T-cell (primary cell): ENCODE results near the gene KSR2. TPM values are rescaled to one million over a fixed set of nuclear protein-coding genes. Genes with fewer than 3 reads are reported as not detected.

ENCODE experiments used
- ATAC-seq, 4 experiments: fragments of 200-7000 bp in 3 of 4; fragments of 150-1000 bp in 1 of 4; cut with Tn5 transposase; replicated peaks in 1 of 4; 1 replicate in 3 of 4; 2 replicates in 1 of 4; pipeline ENCODE4 v1.10.0; 2021; ENCODE audit warnings: moderate library complexity in 3 of 4, mild to moderate bottlenecking in 2 of 4, moderate number of reproducible peaks in 1 of 4
- CTCF ChIA-PET, 2 donors: fragments of 300-600 bp; sonication (Branson Sonifier 250); formaldehyde crosslinking; loops; one replicate each; lab custom pipeline; 2022; ENCODE audit warnings: antibody characterized with exemption in 2 of 2; lab: Charles Lee
- POLR2A ChIA-PET, 2 donors: fragments of 300-600 bp; sonication (Branson Sonifier 250); formaldehyde crosslinking; loops; one replicate each; lab custom pipeline; 2022; ENCODE audit warnings: antibody characterized with exemption in 2 of 2; lab: Charles Lee
- DNase-seq, 35 experiments: peaks; one replicate each; pipeline versions ENCODE4 v3.0.0 to v3.0.0-alpha.2; 2013 to 2023
- H3K27ac ChIP-seq: one replicate; pipeline ENCODE4 v1.5.1; 2013; ENCODE audit warnings: low read length
- H3K27me3 ChIP-seq, 2 experiments: replicated peaks in 1 of 2; 1 replicate in 1 of 2; 2 replicates in 1 of 2; pipeline versions ENCODE4 v1.6.1 to v1.7.0; 2013; ENCODE audit warnings: low read length in 1 of 2, mixed read lengths in 1 of 2; ENCODE audit not compliant: control insufficient read depth in 2 of 2, insufficient read depth in 2 of 2; ENCODE audit errors: extremely low read depth in 1 of 2
- H3K36me3 ChIP-seq, 2 donors: 1 replicate in 1 of 2; 2 replicates in 1 of 2; pipeline versions ENCODE4 v1.6.1 to v1.7.0; 2013; ENCODE audit warnings: low read length in 1 of 2; ENCODE audit not compliant: control insufficient read depth in 2 of 2, insufficient read depth in 1 of 2; ENCODE audit errors: extremely low read depth in 1 of 2
- H3K4me1 ChIP-seq, 2 experiments: 1 replicate in 1 of 2; 2 replicates in 1 of 2; pipeline versions ENCODE4 v1.6.1 to v1.7.0; 2013; ENCODE audit warnings: low read length in 2 of 2, mixed read lengths in 1 of 2; ENCODE audit not compliant: insufficient read depth in 2 of 2, control insufficient read depth in 1 of 2; ENCODE audit errors: extremely low read depth in 1 of 2
- H3K4me3 ChIP-seq, 2 donors: 1 replicate in 1 of 2; 2 replicates in 1 of 2; pipeline versions ENCODE4 v1.5.1 to v1.7.0; 2013; ENCODE audit warnings: mild to moderate bottlenecking in 2 of 2, low read length in 1 of 2, moderate library complexity in 1 of 2; ENCODE audit not compliant: control insufficient read depth in 1 of 2; ENCODE audit errors: extremely low read depth in 1 of 2
- H3K9me3 ChIP-seq: 2 replicates; pipeline ENCODE4 v1.7.0; 2013
- H3K27ac Mint-ChIP-seq, 2 donors: one replicate each; pipeline ENCODE4 v1.8.0; 2020 to 2021; ENCODE audit warnings: mild to moderate bottlenecking in 2 of 2, mixed read lengths in 2 of 2
- H3K27me3 Mint-ChIP-seq, 2 donors: one replicate each; pipeline ENCODE4 v1.8.0; 2021 to 2022; ENCODE audit warnings: mixed read lengths in 2 of 2
- H3K36me3 Mint-ChIP-seq: one replicate; pipeline ENCODE4 v1.8.0; 2021; ENCODE audit warnings: mixed read lengths
- H3K4me1 Mint-ChIP-seq, 3 donors: one replicate each; pipeline ENCODE4 v1.8.0; 2020 to 2022; ENCODE audit warnings: mixed read lengths in 3 of 3, mild to moderate bottlenecking in 1 of 3
- H3K4me3 Mint-ChIP-seq, 3 donors: one replicate each; pipeline ENCODE4 v1.8.0; 2020 to 2022; ENCODE audit warnings: mild to moderate bottlenecking in 3 of 3, mixed read lengths in 3 of 3, moderate library complexity in 3 of 3
- H3K9me3 Mint-ChIP-seq, 3 donors: one replicate each; pipeline ENCODE4 v1.8.0; 2020 to 2022; ENCODE audit warnings: mixed read lengths in 3 of 3
- WGBS: methylation state at CpG from one replicate; pipeline ENCODE4 v1.1.5; 2013; ENCODE audit warnings: missing lambda C conversion rate; ENCODE audit not compliant: insufficient coverage; 5-methylcytosine and 5-hydroxymethylcytosine counted together
- total RNA-seq, 35 experiments: library from RNA in 6 of 35; stranded (reverse) in 6 of 35; fragments of 120-200 nt in 1 of 35; gene quantifications; one replicate each; pipeline versions ENCODE4 v1.2.1 to v1.2.4 and lab custom pipeline; 2013 to 2026

KSR2 gene
- total RNA-seq, 5 donors from 2014 or later (not counting 1 experiment from before 2014, with no cell fraction given): 0.03 to 0.10 (median 0.06) TPM

- no peak overlapping the region for H3K27ac ChIP-seq
- Mint-ChIP-seq H3K27me3 (no peaks in the 10 kb centered on the region), H3K36me3 (no peaks in the 10 kb centered on the region), H3K4me1 (no peaks in the 10 kb centered on the region), H3K4me3 (no peak overlapping the region), H3K9me3 (peaks cover 6 to 26% (median 23%) of the 10 kb centered on the region in 3 donors), H3K27ac (no peak overlapping the region)
- no peaks in the 10 kb centered on the region for H3K36me3 ChIP-seq
- H3K27me3 ChIP-seq: no peaks in the 10 kb centered on the region
- no peaks in the 10 kb centered on the region for H3K4me1 ChIP-seq
- H3K9me3 ChIP-seq: no peaks in the 10 kb centered on the region
- ChIA-PET POLR2A (no interaction called here), CTCF (no interaction called here)
- DNase-seq (no peak), ATAC-seq (no peak)
- H3K4me3 ChIP-seq: no peak overlapping the region
- 76% methylated on average over 6 of the region's 6 CpGs for WGBS
These were observed 272.8 kb downstream of the KSR2 start for GRCh38 chr12:117695956-117696355.

GRCh38 chr12:117692512-117692911 is 276.3 kb downstream of the KSR2 start:
- DNase-seq (no peak), ATAC-seq (no peak)
- peaks cover 8 to 30% (median 23%) of the 10 kb centered on the region in 3 donors for H3K9me3 Mint-ChIP-seq
- no peaks in the 10 kb centered on the region for H3K4me1 Mint-ChIP-seq
- no peak overlapping the region for H3K4me3 Mint-ChIP-seq
- WGBS: no CpG with 5 or more reads among the region's 2 CpGs
- H3K27ac ChIP-seq: no peak overlapping the region
- no peak overlapping the region for H3K4me3 ChIP-seq
- ChIA-PET POLR2A (no interaction called here), CTCF (no interaction called here)
- no peaks in the 10 kb centered on the region for H3K4me1 ChIP-seq
- H3K36me3 Mint-ChIP-seq: no peaks in the 10 kb centered on the region
- no peak overlapping the region for H3K27ac Mint-ChIP-seq
- H3K9me3 ChIP-seq: no peaks in the 10 kb centered on the region
- H3K36me3 ChIP-seq: no peaks in the 10 kb centered on the region
- H3K27me3 ChIP-seq: no peaks in the 10 kb centered on the region
- peaks cover 0 to 3% of the 10 kb centered on the region in 2 donors for H3K27me3 Mint-ChIP-seq

- Histone ChIP-seq H3K4me3 (no peak overlapping the region), H3K36me3 (no peaks in the 10 kb centered on the region), H3K27ac (no peak overlapping the region), H3K9me3 (no peaks in the 10 kb centered on the region), H3K4me1 (no peaks in the 10 kb centered on the region), H3K27me3 (peaks cover 0 to 10% of the 10 kb centered on the region in 2 experiments)
- H3K4me3 Mint-ChIP-seq: no peak overlapping the region
- no peaks in the 10 kb centered on the region for H3K4me1 Mint-ChIP-seq
- DNase-seq: no peak
- WGBS: no CpG with 5 or more reads among the region's 1 CpG
- no peak for ATAC-seq
- no peak overlapping the region for H3K27ac Mint-ChIP-seq
- H3K36me3 Mint-ChIP-seq: no peaks in the 10 kb centered on the region
- CTCF ChIA-PET: no interaction called here
- H3K9me3 Mint-ChIP-seq: peaks cover 8 to 26% (median 19%) of the 10 kb centered on the region in 3 donors
- POLR2A ChIA-PET: no interaction called here
- H3K27me3 Mint-ChIP-seq: peaks cover 3 to 6% of the 10 kb centered on the region in 2 donors
These were observed 278.9 kb downstream of the KSR2 start for GRCh38 chr12:117689857-117690256.

- CTCF ChIA-PET: no interaction called here
- POLR2A ChIA-PET: no interaction called here
- Mint-ChIP-seq H3K4me1 (no peaks in the 10 kb centered on the region), H3K27ac (no peak overlapping the region), H3K27me3 (peaks cover 3 to 12% of the 10 kb centered on the region in 2 donors), H3K9me3 (peaks cover 7 to 26% (median 10%) of the 10 kb centered on the region in 3 donors), H3K4me3 (no peak overlapping the region), H3K36me3 (no peaks in the 10 kb centered on the region)
- DNase-seq (no peak), ATAC-seq (no peak)
- Histone ChIP-seq H3K27me3 (peaks cover 0 to 10% of the 10 kb centered on the region in 2 experiments), H3K4me1 (no peaks in the 10 kb centered on the region), H3K36me3 (no peaks in the 10 kb centered on the region), H3K4me3 (no peak overlapping the region), H3K9me3 (no peaks in the 10 kb centered on the region), H3K27ac (no peak overlapping the region)
- 80% methylated on average over 5 of the region's 5 CpGs for WGBS
These were observed 280.3 kb downstream of the KSR2 start for GRCh38 chr12:117688446-117688845.

- no peak overlapping the region for H3K4me3 ChIP-seq
- peaks cover 0 to 12% of the 10 kb centered on the region in 2 experiments for H3K27me3 ChIP-seq
- no peaks in the 10 kb centered on the region for H3K4me1 Mint-ChIP-seq
- WGBS: 70% methylated on average over 3 of the region's 8 CpGs
- no peak for ATAC-seq
- H3K36me3 ChIP-seq: no peaks in the 10 kb centered on the region
- no peaks in the 10 kb centered on the region for H3K9me3 ChIP-seq
- H3K27ac ChIP-seq: no peak overlapping the region
- no peak for DNase-seq
- no peak overlapping the region for H3K4me3 Mint-ChIP-seq
- H3K4me1 ChIP-seq: no peaks in the 10 kb centered on the region
- ChIA-PET POLR2A (no interaction called here), CTCF (no interaction called here)
- peaks cover 3 to 12% of the 10 kb centered on the region in 2 donors for H3K27me3 Mint-ChIP-seq
- peaks cover 0 to 22% (median 4%) of the 10 kb centered on the region in 3 donors for H3K9me3 Mint-ChIP-seq
- no peak overlapping the region for H3K27ac Mint-ChIP-seq
- no peaks in the 10 kb centered on the region for H3K36me3 Mint-ChIP-seq
These were observed 281.8 kb downstream of the KSR2 start for GRCh38 chr12:117686911-117687377.

- DNase-seq: no peak
- Histone ChIP-seq H3K4me3 (no peak overlapping the region), H3K9me3 (no peaks in the 10 kb centered on the region), H3K4me1 (no peaks in the 10 kb centered on the region), H3K27me3 (peaks cover 0 to 12% of the 10 kb centered on the region in 2 experiments), H3K36me3 (no peaks in the 10 kb centered on the region), H3K27ac (no peak overlapping the region)
- ATAC-seq: no peak
- 80% methylated on average over 1 of the region's 1 CpG for WGBS
- Mint-ChIP-seq H3K4me3 (no peak overlapping the region), H3K4me1 (no peaks in the 10 kb centered on the region), H3K27ac (no peak overlapping the region), H3K36me3 (no peaks in the 10 kb centered on the region), H3K27me3 (peaks cover 3 to 12% of the 10 kb centered on the region in 2 donors), H3K9me3 (peaks cover 0 to 15% (median 4%) of the 10 kb centered on the region in 3 donors)
- POLR2A ChIA-PET: interaction anchor here in 1 of 2 donors (0.6 kb wide), 1 partner anchor 907 kb away, joined by 4 read pairs; no protein-coding TSS in a partner anchor
- CTCF ChIA-PET: no interaction called here
These were observed 282.6 kb downstream of the KSR2 start for GRCh38 chr12:117686210-117686609.
